NCI-H2081 (cell line): ENCODE results near the gene ENO4.

Experiments used
- DNase-seq, 2 experiments: peaks; one replicate each; lab custom pipeline; 2025; lab: John Stamatoyannopoulos, UW

ENO4 gene

DNA sequence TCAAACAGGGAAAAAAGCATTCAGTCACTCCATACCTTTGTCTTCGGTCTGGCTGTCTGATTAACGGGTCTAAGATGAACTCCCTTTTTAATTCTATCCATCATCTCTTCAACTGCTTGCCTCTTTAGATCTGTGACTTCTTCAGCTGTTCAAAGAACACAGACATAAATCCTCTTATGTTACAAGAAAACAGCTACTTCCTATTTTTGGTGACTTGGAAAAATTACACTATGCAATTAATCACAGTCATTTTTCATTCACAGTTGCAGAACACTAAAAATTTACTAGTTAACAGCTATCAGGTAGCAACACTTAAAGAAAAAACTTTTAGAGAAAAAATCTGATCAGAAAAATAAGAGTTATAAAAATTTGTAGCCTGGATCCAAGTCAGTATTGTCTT lies 66.0 kb downstream of the ENO4 start:
- no peak for DNase-seq

DNA sequence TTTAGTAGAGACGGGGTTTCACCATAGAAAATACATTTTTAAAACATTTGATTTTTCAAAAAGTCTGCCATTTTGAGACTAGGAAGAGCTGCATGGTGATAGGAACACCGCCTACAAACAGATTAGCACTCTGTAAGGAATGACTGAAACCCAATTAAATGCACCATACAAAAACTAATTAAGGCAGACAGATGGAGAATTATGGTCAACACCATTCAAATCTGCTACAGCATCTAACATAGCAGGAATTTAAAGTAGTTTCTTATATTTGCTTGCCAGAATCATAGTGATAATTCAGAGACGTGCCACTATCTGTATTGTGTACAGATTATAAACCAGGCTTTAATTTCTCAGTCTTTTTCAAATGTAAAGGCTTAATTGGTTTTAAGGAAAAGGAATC lies 68.2 kb downstream of the ENO4 start:
- DNase-seq = no peak

DNA sequence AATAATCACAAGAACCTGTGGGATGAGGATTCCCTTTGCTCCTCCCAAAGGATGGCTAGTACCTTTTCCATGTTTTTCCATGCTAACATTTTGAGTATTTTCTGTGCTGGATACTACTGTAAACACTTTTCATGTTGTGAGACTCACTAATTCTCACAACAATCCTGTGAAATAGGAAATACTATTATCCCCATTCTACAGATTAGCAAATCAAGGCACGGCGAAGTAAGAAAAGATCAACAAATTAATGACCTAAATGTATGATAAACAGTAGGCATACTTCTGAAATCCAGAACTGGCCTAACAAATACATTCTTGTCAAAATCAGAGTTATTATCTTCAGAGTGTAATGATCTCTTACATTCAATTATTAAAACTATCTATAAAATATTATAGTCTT lies 69.3 kb downstream of the ENO4 start:
- DNase-seq = no peak

DNA sequence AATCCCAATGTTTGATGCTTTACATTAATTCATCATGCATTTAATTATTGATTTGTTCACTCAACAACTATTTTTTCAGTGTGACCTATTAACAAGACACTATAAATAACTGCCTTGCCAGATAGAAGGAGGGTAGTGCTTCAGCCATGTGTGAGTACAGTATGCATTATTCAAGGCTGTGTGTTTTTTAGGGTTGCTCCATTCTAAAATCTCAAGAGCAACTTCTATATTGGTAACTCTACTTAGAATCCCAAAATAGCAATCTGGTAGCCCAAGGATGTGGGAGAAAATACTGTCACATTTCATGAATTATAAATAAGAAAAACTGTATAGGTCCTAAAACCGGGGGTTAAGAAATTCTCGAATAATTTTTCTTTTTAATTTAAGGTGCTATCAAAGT lies 69.9 kb downstream of the ENO4 start:
- no peak for DNase-seq

DNA sequence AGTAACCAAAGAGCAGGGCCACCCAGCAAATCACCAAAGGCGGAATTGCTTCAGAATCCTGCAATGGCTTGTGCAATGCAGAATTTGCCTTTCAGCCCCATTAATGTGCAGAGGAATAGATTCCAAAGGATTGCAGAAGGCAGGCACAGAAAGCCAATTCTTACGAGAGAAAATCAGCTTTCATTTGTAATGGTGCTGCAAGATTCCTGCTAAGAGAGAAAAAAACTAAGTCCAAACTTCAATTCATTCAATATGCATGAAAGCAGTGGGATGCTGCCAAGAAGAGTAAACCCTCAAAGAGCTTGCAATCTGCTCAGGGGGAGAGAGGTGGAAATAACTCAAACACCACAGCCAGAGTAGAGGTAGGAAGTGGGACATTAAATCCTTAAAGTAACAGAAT lies 70.4 kb downstream of the ENO4 start:
- DNase-seq = no peak

DNA sequence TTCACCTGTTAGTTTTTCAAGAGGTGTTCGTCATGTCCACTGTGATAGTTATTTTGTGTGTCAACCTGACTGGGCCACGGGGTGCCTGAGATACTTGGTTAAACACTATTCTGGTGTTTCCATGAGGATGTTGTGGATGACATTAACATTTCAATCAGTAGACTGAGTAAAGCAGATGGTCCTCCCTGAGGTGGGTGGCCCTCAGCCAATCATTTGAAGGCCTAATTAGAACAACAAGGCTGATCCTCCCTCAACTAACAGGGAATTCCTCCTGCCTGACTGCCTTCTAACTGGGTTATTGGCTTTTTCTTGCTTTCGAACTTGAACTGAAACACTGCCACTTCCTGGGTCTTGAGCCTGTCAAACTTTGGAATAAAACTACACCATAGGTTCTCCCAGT lies 75.8 kb downstream of the ENO4 start:
- DNase-seq = no peak

DNA sequence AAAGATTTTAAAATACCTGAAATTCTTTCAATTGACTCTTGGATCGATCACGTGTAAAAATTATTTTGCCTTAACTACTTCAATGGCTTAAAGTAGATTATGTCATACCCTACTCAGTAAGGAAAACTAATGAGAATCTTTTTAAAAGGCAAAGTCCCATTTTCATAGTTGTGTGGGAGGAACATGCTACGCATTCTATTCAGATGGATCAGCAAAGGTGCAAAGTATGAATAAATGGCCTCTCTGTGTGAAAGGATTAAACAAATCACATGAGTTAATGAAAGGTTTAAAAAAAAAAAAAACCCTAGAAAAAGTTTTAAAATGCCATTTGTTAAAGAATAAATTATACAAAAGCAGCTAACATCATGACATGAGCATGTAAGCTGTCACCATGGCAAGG lies 77.1 kb downstream of the ENO4 start:
- no peak for DNase-seq

DNA sequence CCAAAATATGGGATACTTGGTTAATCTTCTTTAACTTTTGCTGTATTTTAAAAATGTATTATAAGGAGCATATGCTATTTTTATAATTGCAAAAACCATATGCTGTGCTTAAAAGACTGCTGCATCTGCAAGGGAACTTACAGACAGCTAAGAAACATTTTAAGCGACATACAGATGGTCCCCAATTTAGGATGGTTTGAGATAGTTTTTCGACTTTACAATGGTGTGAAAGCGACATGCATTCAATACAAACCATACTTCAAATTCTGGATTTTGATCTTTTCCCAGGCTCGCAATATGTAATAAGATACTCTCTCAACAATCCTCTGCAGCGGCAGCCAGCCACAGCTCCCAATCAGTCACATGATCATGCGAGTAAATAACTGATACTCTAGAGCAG lies 82.5 kb downstream of the ENO4 start:
- no peak for DNase-seq
